GM23338 (cell line): ENCODE measurements around the gene SEMA5A. TPM values are rescaled to one million over a fixed set of nuclear protein-coding genes. Genes with fewer than 3 reads are reported as not detected.

Experiments used
- ATAC-seq: fragments of 200-7000 bp; cut with Tn5 transposase; 3 replicates; pipeline ENCODE4 v1.9.1; 2020
- DNase-seq: peaks from one replicate; pipeline ENCODE4 v3.0.0-alpha.2; 2015; ENCODE audit warnings: low spot score
- H2AFZ ChIP-seq: fragments of 200-600 bp; sonication (generic); 2 replicates; pipeline ENCODE4 v1.8.0; 2016; ENCODE audit warnings: antibody characterized with exemption, mild to moderate bottlenecking, moderate library complexity
- H3F3A ChIP-seq: fragments of 200-600 bp; sonication (generic); replicated peaks from 2 replicates; pipeline ENCODE4 v1.8.0; 2017; ENCODE audit warnings: antibody characterized with exemption, mixed run types, low read depth
- H3K27ac ChIP-seq: fragments of 200-600 bp; sonication (generic); 2 replicates; pipeline ENCODE4 v1.6.1; 2016; ENCODE audit warnings: low read depth
- H3K27me3 ChIP-seq: fragments of 200-600 bp; sonication (generic); 2 replicates; pipeline ENCODE4 v1.8.0; 2016; ENCODE audit warnings: mild to moderate bottlenecking, mixed run types, moderate library complexity; ENCODE audit not compliant: insufficient read depth
- H3K36me3 ChIP-seq: fragments of 200-600 bp; sonication (generic); 2 replicates; pipeline ENCODE4 v1.8.0; 2016; ENCODE audit warnings: mild to moderate bottlenecking; ENCODE audit not compliant: insufficient read depth
- H3K4me1 ChIP-seq: fragments of 200-600 bp; sonication (generic); 2 replicates; pipeline ENCODE4 v1.8.0; 2016; ENCODE audit warnings: mild to moderate bottlenecking, moderate library complexity; ENCODE audit not compliant: insufficient read depth
- H3K4me2 ChIP-seq: fragments of 200-600 bp; sonication (generic); 2 replicates; pipeline ENCODE4 v1.7.1; 2017; ENCODE audit warnings: mixed run types
- H3K4me3 ChIP-seq: fragments of 200-600 bp; sonication (generic); 2 replicates; pipeline ENCODE4 v1.6.1; 2016; ENCODE audit warnings: mixed run types
- H3K79me2 ChIP-seq: fragments of 200-600 bp; sonication (generic); replicated peaks from 2 replicates; pipeline ENCODE4 v1.8.0; 2017; ENCODE audit warnings: mild to moderate bottlenecking; ENCODE audit not compliant: insufficient read depth
- H3K9me2 ChIP-seq: fragments of 200-600 bp; sonication (generic); 2 replicates; pipeline ENCODE4 v1.8.0; 2017; ENCODE audit not compliant: insufficient read depth
- H4K20me1 ChIP-seq: fragments of 200-600 bp; sonication (generic); replicated peaks from 2 replicates; pipeline ENCODE4 v1.8.0; 2017; ENCODE audit warnings: mild to moderate bottlenecking; ENCODE audit not compliant: insufficient read depth
- H3K27ac Mint-ChIP-seq: 2 replicates; pipeline ENCODE4 v1.8.0; 2020; ENCODE audit warnings: inconsistent platforms, mild to moderate bottlenecking, moderate library complexity, mixed read lengths
- H3K27me3 Mint-ChIP-seq: 3 replicates; pipeline ENCODE4 v1.8.0; 2022; ENCODE audit warnings: low read depth, mild to moderate bottlenecking, moderate library complexity, mixed read lengths, inconsistent platforms; ENCODE audit not compliant: insufficient read depth, poor library complexity
- H3K36me3 Mint-ChIP-seq: 3 replicates; pipeline ENCODE4 v1.8.0; 2021; ENCODE audit warnings: low read depth, mild to moderate bottlenecking, inconsistent platforms, moderate library complexity, mixed read lengths
- H3K4me1 Mint-ChIP-seq: 3 replicates; pipeline ENCODE4 v1.8.0; 2020; ENCODE audit warnings: mild to moderate bottlenecking, inconsistent platforms, mixed read lengths
- H3K4me3 Mint-ChIP-seq: 3 replicates; pipeline ENCODE4 v1.8.0; 2021; ENCODE audit warnings: moderate library complexity, mild to moderate bottlenecking, inconsistent platforms, mixed read lengths
- H3K9me3 Mint-ChIP-seq: 3 replicates; pipeline ENCODE4 v1.8.0; 2020; ENCODE audit warnings: moderate library complexity, mild to moderate bottlenecking, inconsistent platforms, mixed read lengths
- CREB1 ChIP-seq: fragments of 250-450 bp; sonication (Bioruptor Pico); IDR thresholded peaks from 2 replicates; pipeline ENCODE4 v1.5.0; 2020; ENCODE audit warnings: low read depth, mild to moderate bottlenecking, moderate library complexity
- EZH2 ChIP-seq: fragments of 200-600 bp; sonication (generic); IDR thresholded peaks from one replicate; pipeline ENCODE4 v1.8.0; 2017; ENCODE audit warnings: antibody characterized with exemption, mild to moderate bottlenecking, low read depth; ENCODE audit not compliant: unreplicated experiment
- EZH2phosphoT487 ChIP-seq: fragments of 200-600 bp; sonication (generic); IDR thresholded peaks from one replicate; pipeline ENCODE4 v1.8.1; 2018; ENCODE audit warnings: antibody characterized with exemption; ENCODE audit not compliant: unreplicated experiment
- JUNB ChIP-seq: IDR thresholded peaks from one replicate; pipeline ENCODE4 v1.6.1; 2016; ENCODE audit warnings: antibody characterized with exemption; ENCODE audit not compliant: unreplicated experiment
- NANOG ChIP-seq: IDR thresholded peaks from 2 replicates; pipeline ENCODE4 v1.6.1; 2016; ENCODE audit warnings: antibody characterized with exemption, borderline replicate concordance
- POLR2AphosphoS5 ChIP-seq: IDR thresholded peaks from 2 replicates; pipeline ENCODE4 v1.6.1; 2016; ENCODE audit warnings: antibody characterized with exemption, low read depth
- STAT1 ChIP-seq: IDR thresholded peaks from one replicate; pipeline ENCODE4 v1.6.1; 2016; ENCODE audit warnings: antibody characterized with exemption; ENCODE audit not compliant: unreplicated experiment
- ZNF114 ChIP-seq: fragments of 250-450 bp; sonication (Bioruptor Pico); IDR thresholded peaks from 2 replicates; pipeline ENCODE4 v1.5.0; 2020; ENCODE audit warnings: mild to moderate bottlenecking, moderate library complexity
- ZNF331 ChIP-seq: fragments of 250-450 bp; sonication (Bioruptor Pico); IDR thresholded peaks from 2 replicates; pipeline ENCODE4 v1.5.0; 2020; ENCODE audit warnings: low read depth, mild to moderate bottlenecking, moderate library complexity
- polyA plus RNA-seq: library from polyadenylated mRNA; unstranded; fragments of >200 nt; fragmentation: Nextera tagmentation; extraction: Ambion mirVana; gene quantifications from 2 replicates; pipeline ENCODE4 v1.2.1, GENCODE V29; 2016
- total RNA-seq: library from RNA; depleted of rRNA; stranded (reverse); fragments of >200 nt; shearing (Covaris generic); gene quantifications from 2 replicates; pipeline ENCODE4 v1.2.3, GENCODE V29; 2014
- TF ChIP-seq, protein P1 (sequence below): fragments of 250-450 bp; sonication (Bioruptor Pico); IDR thresholded peaks from 2 replicates; pipeline ENCODE4 v1.5.0; 2020; ENCODE audit warnings: mild to moderate bottlenecking, moderate library complexity
- TF ChIP-seq, protein P2 (sequence below): IDR thresholded peaks from 2 replicates; pipeline ENCODE4 v1.6.1; 2016; ENCODE audit warnings: antibody characterized with exemption
- TF ChIP-seq, protein P3 (sequence below): IDR thresholded peaks from one replicate; pipeline ENCODE4 v1.6.1; 2018; ENCODE audit warnings: antibody characterized with exemption; ENCODE audit not compliant: unreplicated experiment
- TF ChIP-seq, protein P4 (sequence below), 2 experiments: fragments of 200-600 bp in 1 of 2; sonication (generic) in 1 of 2; conservative IDR thresholded peaks; 2 replicates each; pipeline versions ENCODE4 v1.5.1 to v1.6.1; 2016 to 2017; ENCODE audit warnings: antibody characterized with exemption in 2 of 2, low read depth in 2 of 2, mild to moderate bottlenecking in 2 of 2, moderate library complexity in 1 of 2

Gene SEMA5A
- total and polyA plus RNA-seq, 2 experiments from 2014 or later: 2.1 to 8.1 TPM

DNA sequence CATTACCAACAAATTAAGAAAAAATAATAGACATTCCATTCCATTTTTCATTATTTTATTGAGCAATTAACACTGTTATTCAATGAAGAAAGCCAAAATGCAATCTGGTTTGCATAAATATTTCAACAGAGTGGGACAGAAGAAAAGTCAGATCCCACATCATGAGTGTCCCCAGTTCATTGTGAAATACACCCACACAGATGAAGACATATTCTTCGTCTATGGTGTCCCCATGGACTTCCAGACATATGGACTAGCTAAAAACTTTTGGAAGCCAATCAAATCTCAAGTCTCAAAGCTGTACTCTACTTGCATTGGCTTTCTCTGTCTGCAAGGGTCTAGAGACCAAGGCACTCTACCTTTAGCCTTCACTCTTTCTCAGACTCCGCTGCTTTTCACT is 194.3 kb downstream of the SEMA5A start:
- ATAC-seq: no peak
- H3K27ac Mint-ChIP-seq: no peak overlapping the region
- H3K4me2 ChIP-seq: no peak overlapping the region
- no peak overlapping the region for H2AFZ ChIP-seq
- H3K4me3 Mint-ChIP-seq: no peak overlapping the region
- DNase-seq: no peak
- no peaks in the 10 kb centered on the region for H4K20me1 ChIP-seq
- H3K36me3 ChIP-seq: no peaks in the 10 kb centered on the region
- no peaks in the 10 kb centered on the region for H3K4me1 Mint-ChIP-seq
- no peaks in the 10 kb centered on the region for H3K4me1 ChIP-seq
- no peaks in the 10 kb centered on the region for H3K9me2 ChIP-seq
- no peaks in the 10 kb centered on the region for H3K36me3 Mint-ChIP-seq
- H3K79me2 ChIP-seq: no peaks in the 10 kb centered on the region
- H3K27me3 Mint-ChIP-seq: peaks cover 2% of the 10 kb centered on the region
- H3F3A ChIP-seq: no peaks in the 10 kb centered on the region
- TF ChIP-seq, protein P1, sequence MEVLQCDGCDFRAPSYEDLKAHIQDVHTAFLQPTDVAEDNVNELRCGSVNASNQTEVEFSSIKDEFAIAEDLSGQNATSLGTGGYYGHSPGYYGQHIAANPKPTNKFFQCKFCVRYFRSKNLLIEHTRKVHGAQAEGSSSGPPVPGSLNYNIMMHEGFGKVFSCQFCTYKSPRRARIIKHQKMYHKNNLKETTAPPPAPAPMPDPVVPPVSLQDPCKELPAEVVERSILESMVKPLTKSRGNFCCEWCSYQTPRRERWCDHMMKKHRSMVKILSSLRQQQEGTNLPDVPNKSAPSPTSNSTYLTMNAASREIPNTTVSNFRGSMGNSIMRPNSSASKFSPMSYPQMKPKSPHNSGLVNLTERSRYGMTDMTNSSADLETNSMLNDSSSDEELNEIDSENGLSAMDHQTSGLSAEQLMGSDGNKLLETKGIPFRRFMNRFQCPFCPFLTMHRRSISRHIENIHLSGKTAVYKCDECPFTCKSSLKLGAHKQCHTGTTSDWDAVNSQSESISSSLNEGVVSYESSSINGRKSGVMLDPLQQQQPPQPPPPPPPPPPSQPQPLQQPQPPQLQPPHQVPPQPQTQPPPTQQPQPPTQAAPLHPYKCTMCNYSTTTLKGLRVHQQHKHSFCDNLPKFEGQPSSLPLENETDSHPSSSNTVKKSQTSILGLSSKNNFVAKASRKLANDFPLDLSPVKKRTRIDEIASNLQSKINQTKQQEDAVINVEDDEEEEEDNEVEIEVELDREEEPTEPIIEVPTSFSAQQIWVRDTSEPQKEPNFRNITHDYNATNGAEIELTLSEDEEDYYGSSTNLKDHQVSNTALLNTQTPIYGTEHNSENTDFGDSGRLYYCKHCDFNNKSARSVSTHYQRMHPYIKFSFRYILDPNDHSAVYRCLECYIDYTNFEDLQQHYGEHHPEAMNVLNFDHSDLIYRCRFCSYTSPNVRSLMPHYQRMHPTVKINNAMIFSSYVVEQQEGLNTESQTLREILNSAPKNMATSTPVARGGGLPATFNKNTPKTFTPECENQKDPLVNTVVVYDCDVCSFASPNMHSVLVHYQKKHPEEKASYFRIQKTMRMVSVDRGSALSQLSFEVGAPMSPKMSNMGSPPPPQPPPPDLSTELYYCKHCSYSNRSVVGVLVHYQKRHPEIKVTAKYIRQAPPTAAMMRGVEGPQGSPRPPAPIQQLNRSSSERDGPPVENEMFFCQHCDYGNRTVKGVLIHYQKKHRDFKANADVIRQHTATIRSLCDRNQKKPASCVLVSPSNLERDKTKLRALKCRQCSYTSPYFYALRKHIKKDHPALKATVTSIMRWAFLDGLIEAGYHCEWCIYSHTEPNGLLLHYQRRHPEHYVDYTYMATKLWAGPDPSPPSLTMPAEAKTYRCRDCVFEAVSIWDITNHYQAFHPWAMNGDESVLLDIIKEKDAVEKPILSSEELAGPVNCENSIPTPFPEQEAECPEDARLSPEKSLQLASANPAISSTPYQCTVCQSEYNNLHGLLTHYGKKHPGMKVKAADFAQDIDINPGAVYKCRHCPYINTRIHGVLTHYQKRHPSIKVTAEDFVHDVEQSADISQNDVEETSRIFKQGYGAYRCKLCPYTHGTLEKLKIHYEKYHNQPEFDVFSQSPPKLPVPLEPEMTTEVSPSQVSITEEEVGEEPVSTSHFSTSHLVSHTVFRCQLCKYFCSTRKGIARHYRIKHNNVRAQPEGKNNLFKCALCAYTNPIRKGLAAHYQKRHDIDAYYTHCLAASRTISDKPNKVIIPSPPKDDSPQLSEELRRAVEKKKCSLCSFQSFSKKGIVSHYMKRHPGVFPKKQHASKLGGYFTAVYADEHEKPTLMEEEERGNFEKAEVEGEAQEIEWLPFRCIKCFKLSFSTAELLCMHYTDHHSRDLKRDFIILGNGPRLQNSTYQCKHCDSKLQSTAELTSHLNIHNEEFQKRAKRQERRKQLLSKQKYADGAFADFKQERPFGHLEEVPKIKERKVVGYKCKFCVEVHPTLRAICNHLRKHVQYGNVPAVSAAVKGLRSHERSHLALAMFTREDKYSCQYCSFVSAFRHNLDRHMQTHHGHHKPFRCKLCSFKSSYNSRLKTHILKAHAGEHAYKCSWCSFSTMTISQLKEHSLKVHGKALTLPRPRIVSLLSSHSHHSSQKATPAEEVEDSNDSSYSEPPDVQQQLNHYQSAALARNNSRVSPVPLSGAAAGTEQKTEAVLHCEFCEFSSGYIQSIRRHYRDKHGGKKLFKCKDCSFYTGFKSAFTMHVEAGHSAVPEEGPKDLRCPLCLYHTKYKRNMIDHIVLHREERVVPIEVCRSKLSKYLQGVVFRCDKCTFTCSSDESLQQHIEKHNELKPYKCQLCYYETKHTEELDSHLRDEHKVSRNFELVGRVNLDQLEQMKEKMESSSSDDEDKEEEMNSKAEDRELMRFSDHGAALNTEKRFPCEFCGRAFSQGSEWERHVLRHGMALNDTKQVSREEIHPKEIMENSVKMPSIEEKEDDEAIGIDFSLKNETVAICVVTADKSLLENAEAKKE (CRISPR knock-in tag): no peak
- TF ChIP-seq ZNF331 (CRISPR knock-in tag) (no peak), CREB1 (CRISPR knock-in tag) (no peak), NANOG (no peak), EZH2phosphoT487 (no peak), EZH2 (no peak), POLR2AphosphoS5 (no peak), STAT1 (no peak), ZNF114 (CRISPR knock-in tag) (no peak), JUNB (no peak)
- TF ChIP-seq, protein P2, sequence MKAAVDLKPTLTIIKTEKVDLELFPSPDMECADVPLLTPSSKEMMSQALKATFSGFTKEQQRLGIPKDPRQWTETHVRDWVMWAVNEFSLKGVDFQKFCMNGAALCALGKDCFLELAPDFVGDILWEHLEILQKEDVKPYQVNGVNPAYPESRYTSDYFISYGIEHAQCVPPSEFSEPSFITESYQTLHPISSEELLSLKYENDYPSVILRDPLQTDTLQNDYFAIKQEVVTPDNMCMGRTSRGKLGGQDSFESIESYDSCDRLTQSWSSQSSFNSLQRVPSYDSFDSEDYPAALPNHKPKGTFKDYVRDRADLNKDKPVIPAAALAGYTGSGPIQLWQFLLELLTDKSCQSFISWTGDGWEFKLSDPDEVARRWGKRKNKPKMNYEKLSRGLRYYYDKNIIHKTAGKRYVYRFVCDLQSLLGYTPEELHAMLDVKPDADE: no peak
- TF ChIP-seq, protein P3, sequence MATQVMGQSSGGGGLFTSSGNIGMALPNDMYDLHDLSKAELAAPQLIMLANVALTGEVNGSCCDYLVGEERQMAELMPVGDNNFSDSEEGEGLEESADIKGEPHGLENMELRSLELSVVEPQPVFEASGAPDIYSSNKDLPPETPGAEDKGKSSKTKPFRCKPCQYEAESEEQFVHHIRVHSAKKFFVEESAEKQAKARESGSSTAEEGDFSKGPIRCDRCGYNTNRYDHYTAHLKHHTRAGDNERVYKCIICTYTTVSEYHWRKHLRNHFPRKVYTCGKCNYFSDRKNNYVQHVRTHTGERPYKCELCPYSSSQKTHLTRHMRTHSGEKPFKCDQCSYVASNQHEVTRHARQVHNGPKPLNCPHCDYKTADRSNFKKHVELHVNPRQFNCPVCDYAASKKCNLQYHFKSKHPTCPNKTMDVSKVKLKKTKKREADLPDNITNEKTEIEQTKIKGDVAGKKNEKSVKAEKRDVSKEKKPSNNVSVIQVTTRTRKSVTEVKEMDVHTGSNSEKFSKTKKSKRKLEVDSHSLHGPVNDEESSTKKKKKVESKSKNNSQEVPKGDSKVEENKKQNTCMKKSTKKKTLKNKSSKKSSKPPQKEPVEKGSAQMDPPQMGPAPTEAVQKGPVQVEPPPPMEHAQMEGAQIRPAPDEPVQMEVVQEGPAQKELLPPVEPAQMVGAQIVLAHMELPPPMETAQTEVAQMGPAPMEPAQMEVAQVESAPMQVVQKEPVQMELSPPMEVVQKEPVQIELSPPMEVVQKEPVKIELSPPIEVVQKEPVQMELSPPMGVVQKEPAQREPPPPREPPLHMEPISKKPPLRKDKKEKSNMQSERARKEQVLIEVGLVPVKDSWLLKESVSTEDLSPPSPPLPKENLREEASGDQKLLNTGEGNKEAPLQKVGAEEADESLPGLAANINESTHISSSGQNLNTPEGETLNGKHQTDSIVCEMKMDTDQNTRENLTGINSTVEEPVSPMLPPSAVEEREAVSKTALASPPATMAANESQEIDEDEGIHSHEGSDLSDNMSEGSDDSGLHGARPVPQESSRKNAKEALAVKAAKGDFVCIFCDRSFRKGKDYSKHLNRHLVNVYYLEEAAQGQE: no peak
- TF ChIP-seq, protein P4, sequence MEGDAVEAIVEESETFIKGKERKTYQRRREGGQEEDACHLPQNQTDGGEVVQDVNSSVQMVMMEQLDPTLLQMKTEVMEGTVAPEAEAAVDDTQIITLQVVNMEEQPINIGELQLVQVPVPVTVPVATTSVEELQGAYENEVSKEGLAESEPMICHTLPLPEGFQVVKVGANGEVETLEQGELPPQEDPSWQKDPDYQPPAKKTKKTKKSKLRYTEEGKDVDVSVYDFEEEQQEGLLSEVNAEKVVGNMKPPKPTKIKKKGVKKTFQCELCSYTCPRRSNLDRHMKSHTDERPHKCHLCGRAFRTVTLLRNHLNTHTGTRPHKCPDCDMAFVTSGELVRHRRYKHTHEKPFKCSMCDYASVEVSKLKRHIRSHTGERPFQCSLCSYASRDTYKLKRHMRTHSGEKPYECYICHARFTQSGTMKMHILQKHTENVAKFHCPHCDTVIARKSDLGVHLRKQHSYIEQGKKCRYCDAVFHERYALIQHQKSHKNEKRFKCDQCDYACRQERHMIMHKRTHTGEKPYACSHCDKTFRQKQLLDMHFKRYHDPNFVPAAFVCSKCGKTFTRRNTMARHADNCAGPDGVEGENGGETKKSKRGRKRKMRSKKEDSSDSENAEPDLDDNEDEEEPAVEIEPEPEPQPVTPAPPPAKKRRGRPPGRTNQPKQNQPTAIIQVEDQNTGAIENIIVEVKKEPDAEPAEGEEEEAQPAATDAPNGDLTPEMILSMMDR (conservative IDR thresholded peaks at IDR 0.05; ENCODE audit: low read depth in 2 of 2): no peak
- H3K9me3 Mint-ChIP-seq: no peaks in the 10 kb centered on the region; the same call in 2 of the 3 replicates
- no peaks in the 10 kb centered on the region for H3K27me3 ChIP-seq
- no peak overlapping the region for H3K4me3 ChIP-seq
- no peak overlapping the region for H3K27ac ChIP-seq
